H9 (cell line): ENCODE data around the gene HOXD11. TPM values are rescaled to one million over a fixed set of nuclear protein-coding genes. Genes with fewer than 3 reads are reported as not detected.

ENCODE experiments used
- DNase-seq: peaks from one replicate; pipeline ENCODE4 v3.0.0-alpha.2; 2017
- H2AFZ ChIP-seq: one replicate; pipeline ENCODE4 v1.6.1; 2013; ENCODE audit warnings: mild to moderate bottlenecking, low read length, control low read depth, moderate library complexity
- H2AK5ac ChIP-seq: 2 replicates; pipeline ENCODE4 v1.6.1; 2013; ENCODE audit warnings: low read length, control low read depth, mixed read lengths; ENCODE audit not compliant: insufficient read length
- H2BK120ac ChIP-seq: one replicate; pipeline ENCODE4 v1.6.1; 2013; ENCODE audit warnings: low read depth, mild to moderate bottlenecking, low read length, control low read depth, inconsistent platforms; ENCODE audit not compliant: poor library complexity, severe bottlenecking
- H2BK12ac ChIP-seq: 2 replicates; pipeline ENCODE4 v1.6.1; 2013; ENCODE audit warnings: low read length, control low read depth, mixed read lengths, low read depth; ENCODE audit not compliant: insufficient read length
- H2BK15ac ChIP-seq: 2 replicates; pipeline ENCODE4 v1.6.1; 2013; ENCODE audit warnings: low read depth, low read length, control low read depth
- H2BK20ac ChIP-seq: one replicate; pipeline ENCODE4 v1.6.1; 2013; ENCODE audit warnings: low read depth, mild to moderate bottlenecking, low read length, control low read depth, inconsistent platforms; ENCODE audit not compliant: poor library complexity, severe bottlenecking
- H2BK5ac ChIP-seq: 2 replicates; pipeline ENCODE4 v1.6.1; 2013; ENCODE audit warnings: low read length, control low read depth, mixed read lengths; ENCODE audit not compliant: insufficient read length
- H3K14ac ChIP-seq: 2 replicates; pipeline ENCODE4 v1.6.1; 2013; ENCODE audit warnings: low read length, control low read depth; ENCODE audit not compliant: insufficient read depth
- H3K18ac ChIP-seq: 2 replicates; pipeline ENCODE4 v1.6.1; 2013; ENCODE audit warnings: low read depth, mild to moderate bottlenecking, mixed read lengths, low read length, control low read depth; ENCODE audit not compliant: insufficient read length
- H3K23ac ChIP-seq: 2 replicates; pipeline ENCODE4 v1.6.1; 2013; ENCODE audit warnings: low read length, control low read depth, mixed read lengths, low read depth; ENCODE audit not compliant: insufficient read length
- H3K23me2 ChIP-seq: 2 replicates; pipeline ENCODE4 v1.6.1; 2013; ENCODE audit warnings: low read depth, mild to moderate bottlenecking, mixed read lengths, low read length, control low read depth; ENCODE audit not compliant: insufficient read length, poor library complexity, severe bottlenecking
- H3K27ac ChIP-seq: 2 replicates; pipeline ENCODE4 v1.5.1; 2013; ENCODE audit warnings: low read length, control low read depth, mixed read lengths, low read depth; ENCODE audit not compliant: insufficient read length
- H3K27me3 ChIP-seq: 2 replicates; pipeline ENCODE4 v1.6.1; 2013; ENCODE audit warnings: low read length, control low read depth, inconsistent platforms; ENCODE audit not compliant: insufficient read depth
- H3K4ac ChIP-seq: 2 replicates; pipeline ENCODE4 v1.6.1; 2013; ENCODE audit warnings: low read depth, mild to moderate bottlenecking, control low read depth, inconsistent platforms, low read length, moderate library complexity
- H3K4me1 ChIP-seq: 2 replicates; pipeline ENCODE4 v1.6.1; 2013; ENCODE audit warnings: low read length, control low read depth, inconsistent platforms; ENCODE audit not compliant: insufficient read depth
- H3K4me2 ChIP-seq: 2 replicates; pipeline ENCODE4 v1.6.1; 2013; ENCODE audit warnings: low read length, control low read depth, mixed read lengths; ENCODE audit not compliant: insufficient read length, insufficient read depth
- H3K56ac ChIP-seq: 2 replicates; pipeline ENCODE4 v1.6.1; 2013; ENCODE audit warnings: low read depth, mild to moderate bottlenecking, mixed read lengths, low read length, control low read depth; ENCODE audit not compliant: insufficient read length
- H3K79me1 ChIP-seq: 2 replicates; pipeline ENCODE4 v1.6.1; 2013; ENCODE audit warnings: low read depth, mild to moderate bottlenecking, moderate library complexity, low read length, control low read depth, inconsistent platforms; ENCODE audit not compliant: insufficient read depth, poor library complexity, severe bottlenecking
- H3K79me2 ChIP-seq: 2 replicates; pipeline ENCODE4 v1.6.1; 2013; ENCODE audit warnings: low read length, control low read depth, inconsistent platforms; ENCODE audit not compliant: insufficient read depth
- H3K9ac ChIP-seq: 2 replicates; pipeline ENCODE4 v1.6.1; 2013; ENCODE audit warnings: low read length, control low read depth, mixed read lengths; ENCODE audit not compliant: insufficient read length; ENCODE audit errors: extremely low read depth
- H3K9me3 ChIP-seq: one replicate; pipeline ENCODE4 v1.6.1; 2013; ENCODE audit warnings: low read depth, low read length, inconsistent platforms; ENCODE audit not compliant: control insufficient read depth
- H3T11ph ChIP-seq: one replicate; pipeline ENCODE4 v1.6.1; 2013; ENCODE audit warnings: mild to moderate bottlenecking, low read length, control low read depth, inconsistent platforms
- H4K20me1 ChIP-seq: one replicate; pipeline ENCODE4 v1.6.1; 2013; ENCODE audit not compliant: control insufficient read depth, insufficient read length, insufficient read depth
- H4K5ac ChIP-seq: 2 replicates; pipeline ENCODE4 v1.6.1; 2013; ENCODE audit warnings: low read depth, mild to moderate bottlenecking, mixed read lengths, low read length, control low read depth; ENCODE audit not compliant: insufficient read length
- H4K8ac ChIP-seq: replicated peaks from 2 replicates; pipeline ENCODE4 v1.6.1; 2013; ENCODE audit warnings: low read length, control low read depth, mixed read lengths, low read depth; ENCODE audit not compliant: insufficient read length
- H4K91ac ChIP-seq: 2 replicates; pipeline ENCODE4 v1.6.1; 2013; ENCODE audit warnings: low read depth, mild to moderate bottlenecking, moderate library complexity, mixed read lengths, low read length, control low read depth; ENCODE audit not compliant: insufficient read length
- H3K27ac Mint-ChIP-seq, 3 experiments: 2 replicates in 2 of 3; 3 replicates in 1 of 3; pipeline ENCODE4 v1.8.0; 2020 to 2021; ENCODE audit warnings: mixed read lengths in 3 of 3, mild to moderate bottlenecking in 1 of 3, moderate library complexity in 1 of 3
- H3K27me3 Mint-ChIP-seq: 2 replicates; pipeline ENCODE4 v1.8.0; 2021; ENCODE audit warnings: low read depth, mild to moderate bottlenecking, moderate library complexity, mixed read lengths
- H3K36me3 Mint-ChIP-seq, 3 experiments: 2 replicates in 2 of 3; 3 replicates in 1 of 3; pipeline ENCODE4 v1.8.0; 2020 to 2021; ENCODE audit warnings: low read depth in 3 of 3, mixed read lengths in 3 of 3; ENCODE audit not compliant: insufficient read depth in 1 of 3
- H3K4me1 Mint-ChIP-seq, 2 experiments: 2 replicates each; pipeline ENCODE4 v1.8.0; 2020; ENCODE audit warnings: mixed read lengths in 2 of 2
- H3K4me3 Mint-ChIP-seq, 2 experiments: 2 replicates in 1 of 2; 3 replicates in 1 of 2; pipeline ENCODE4 v1.8.0; 2020 to 2021; ENCODE audit warnings: mild to moderate bottlenecking in 2 of 2, mixed read lengths in 2 of 2, moderate library complexity in 1 of 2
- H3K9me3 Mint-ChIP-seq, 2 experiments: 2 replicates in 1 of 2; 3 replicates in 1 of 2; pipeline ENCODE4 v1.8.0; 2020; ENCODE audit warnings: mild to moderate bottlenecking in 2 of 2, mixed read lengths in 2 of 2, moderate library complexity in 1 of 2
- WGBS: extraction: QIAGEN DNeasy Blood & Tissue Kit; methylation state at CpG from one replicate; pipeline ENCODE4 v1.1.7; 2013; ENCODE audit warnings: missing lambda C conversion rate, low lambda C conversion rate, mixed read lengths; ENCODE audit not compliant: insufficient read length; ENCODE audit errors: extremely low coverage; 5-methylcytosine and 5-hydroxymethylcytosine counted together
- total RNA-seq: library from RNA; stranded (reverse); gene quantifications from 2 replicates; pipeline ENCODE4 v1.2.1, GENCODE V29; 2021
- TF ChIP-seq, protein P1 (sequence below): fragments of 200-600 bp; sonication (generic); conservative IDR thresholded peaks from 3 replicates; pipeline ENCODE4 v1.8.0; 2021; ENCODE audit warnings: antibody characterized with exemption, mild to moderate bottlenecking

HOXD11 gene
- total RNA-seq, 1 experiment from 2014 or later: not detected

GRCh38 chr2:176111846-176112374, 4.8 kb downstream of the HOXD11 start:
- H2AK5ac ChIP-seq: no peak overlapping the region
- no peak overlapping the region for H3K14ac ChIP-seq
- no peak overlapping the region for H2BK15ac ChIP-seq
- no peak overlapping the region for H3K4me3 Mint-ChIP-seq
- H3K9me3 Mint-ChIP-seq: peaks cover 6 to 17% of the 10 kb centered on the region in 2 experiments
- no peak overlapping the region for H3K4me2 ChIP-seq
- H4K91ac ChIP-seq: no peak overlapping the region
- peaks cover 96% of the 10 kb centered on the region for H3K27me3 Mint-ChIP-seq
- H2AFZ ChIP-seq: no peak overlapping the region
- no CpG with 5 or more reads among the region's 29 CpGs for WGBS
- H3K36me3 Mint-ChIP-seq: peaks cover 0 to 2% (median 0%) of the 10 kb centered on the region in 3 experiments; a peak in 2 of 7 replicates
- H3K9me3 ChIP-seq: no peaks in the 10 kb centered on the region
- H3K9ac ChIP-seq: no peak overlapping the region
- TF ChIP-seq, protein P1, sequence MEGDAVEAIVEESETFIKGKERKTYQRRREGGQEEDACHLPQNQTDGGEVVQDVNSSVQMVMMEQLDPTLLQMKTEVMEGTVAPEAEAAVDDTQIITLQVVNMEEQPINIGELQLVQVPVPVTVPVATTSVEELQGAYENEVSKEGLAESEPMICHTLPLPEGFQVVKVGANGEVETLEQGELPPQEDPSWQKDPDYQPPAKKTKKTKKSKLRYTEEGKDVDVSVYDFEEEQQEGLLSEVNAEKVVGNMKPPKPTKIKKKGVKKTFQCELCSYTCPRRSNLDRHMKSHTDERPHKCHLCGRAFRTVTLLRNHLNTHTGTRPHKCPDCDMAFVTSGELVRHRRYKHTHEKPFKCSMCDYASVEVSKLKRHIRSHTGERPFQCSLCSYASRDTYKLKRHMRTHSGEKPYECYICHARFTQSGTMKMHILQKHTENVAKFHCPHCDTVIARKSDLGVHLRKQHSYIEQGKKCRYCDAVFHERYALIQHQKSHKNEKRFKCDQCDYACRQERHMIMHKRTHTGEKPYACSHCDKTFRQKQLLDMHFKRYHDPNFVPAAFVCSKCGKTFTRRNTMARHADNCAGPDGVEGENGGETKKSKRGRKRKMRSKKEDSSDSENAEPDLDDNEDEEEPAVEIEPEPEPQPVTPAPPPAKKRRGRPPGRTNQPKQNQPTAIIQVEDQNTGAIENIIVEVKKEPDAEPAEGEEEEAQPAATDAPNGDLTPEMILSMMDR: no peak
- H4K20me1 ChIP-seq: no peaks in the 10 kb centered on the region
- H3K18ac ChIP-seq: no peak overlapping the region
- H2BK20ac ChIP-seq: no peak overlapping the region
- H3K79me2 ChIP-seq: no peaks in the 10 kb centered on the region
- no peak overlapping the region for H2BK12ac ChIP-seq
- DNase-seq: peak; percentile 31
- no peak overlapping the region for H3T11ph ChIP-seq
- no peaks in the 10 kb centered on the region for H3K4me1 ChIP-seq
- no peak overlapping the region for H3K56ac ChIP-seq
- H3K4me1 Mint-ChIP-seq: peaks cover 3 to 24% of the 10 kb centered on the region in 2 experiments; a peak in 3 of 4 replicates
- no peak overlapping the region for H3K27ac ChIP-seq
- H3K79me1 ChIP-seq: no peaks in the 10 kb centered on the region
- no peak overlapping the region for H2BK120ac ChIP-seq
- H3K23ac ChIP-seq: no peak overlapping the region
- no peak overlapping the region for H4K8ac ChIP-seq
- no peak overlapping the region for H2BK5ac ChIP-seq
- peaks cover 95% of the 10 kb centered on the region for H3K27me3 ChIP-seq
- no peak overlapping the region for H4K5ac ChIP-seq
- H3K27ac Mint-ChIP-seq: no peak overlapping the region
- H3K4ac ChIP-seq: no peak overlapping the region
- H3K23me2 ChIP-seq: no peaks in the 10 kb centered on the region
